Ishikawa (cell line): Measurements from ENCODE around the gene IRS2.

Experiments
- CEBPB ChIP-seq: IDR thresholded peaks from 2 replicates; pipeline ENCODE4 v1.6.1; 2012
- CREB1 ChIP-seq: IDR thresholded peaks from 2 replicates; pipeline ENCODE4 v1.6.1; 2012; ENCODE audit warnings: low read depth
- EGR1 ChIP-seq: IDR thresholded peaks from 2 replicates; pipeline ENCODE4 v1.6.1; 2012
- EP300 ChIP-seq: IDR thresholded peaks from 2 replicates; pipeline ENCODE4 v1.6.1; 2012; ENCODE audit warnings: borderline replicate concordance
- FOXM1 ChIP-seq: IDR thresholded peaks from 2 replicates; pipeline ENCODE4 v1.6.1; 2012; ENCODE audit warnings: low read depth, borderline replicate concordance
- NFIC ChIP-seq: IDR thresholded peaks from 2 replicates; pipeline ENCODE4 v1.6.1; 2012
- RAD21 ChIP-seq: IDR thresholded peaks from 2 replicates; pipeline ENCODE4 v1.6.1; 2012; ENCODE audit warnings: low read depth
- REST ChIP-seq: IDR thresholded peaks from 2 replicates; pipeline ENCODE4 v1.6.1; 2012; ENCODE audit warnings: low read depth, mild to moderate bottlenecking
- TAF1 ChIP-seq: IDR thresholded peaks from 2 replicates; pipeline ENCODE4 v1.6.1; 2012; ENCODE audit warnings: low read depth, mild to moderate bottlenecking
- TCF12 ChIP-seq: IDR thresholded peaks from 2 replicates; pipeline ENCODE4 v1.6.1; 2012; ENCODE audit warnings: low read depth
- TEAD4 ChIP-seq: IDR thresholded peaks from 2 replicates; pipeline ENCODE4 v1.6.1; 2012
- YY1 ChIP-seq: IDR thresholded peaks from 2 replicates; pipeline ENCODE4 v1.6.1; 2012; ENCODE audit warnings: low read depth
- ZBTB7A ChIP-seq: IDR thresholded peaks from 2 replicates; pipeline ENCODE4 v1.6.1; 2012; ENCODE audit warnings: low read depth
- TF ChIP-seq, protein P1 (sequence below): IDR thresholded peaks from 2 replicates; pipeline ENCODE4 v1.6.1; 2012
- TF ChIP-seq, protein P2 (sequence below): IDR thresholded peaks from 2 replicates; pipeline ENCODE4 v1.6.1; 2012

Gene IRS2

DNA sequence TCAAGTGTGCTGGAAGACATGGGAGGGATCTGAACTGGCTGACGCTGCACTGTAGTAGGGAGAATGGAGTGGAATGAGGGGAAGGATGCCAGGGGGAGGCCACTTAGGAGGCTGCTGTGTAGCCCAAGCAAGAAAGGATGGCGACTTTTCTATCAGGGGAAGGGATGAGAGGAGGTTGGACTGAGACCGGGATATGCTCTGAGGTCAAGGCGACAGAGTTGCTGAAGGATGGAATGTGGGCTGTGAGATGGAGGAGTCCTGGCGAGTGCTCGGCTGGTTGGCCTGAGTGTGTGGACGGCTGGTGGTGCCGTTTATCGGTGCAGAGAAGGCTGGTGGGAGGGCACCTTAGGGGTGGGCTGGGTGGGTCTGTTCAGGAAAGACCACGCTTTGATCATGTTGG lies 45.7 kb downstream of the IRS2 start:
- TF ChIP-seq FOXM1 (no peak), YY1 (no peak), REST (no peak), CREB1 (no peak), EGR1 (no peak), EP300 (no peak), ZBTB7A (no peak), CEBPB (no peak), NFIC (no peak), TAF1 (no peak), TCF12 (no peak), RAD21 (no peak), TEAD4 (no peak)
- TF ChIP-seq, protein P1, sequence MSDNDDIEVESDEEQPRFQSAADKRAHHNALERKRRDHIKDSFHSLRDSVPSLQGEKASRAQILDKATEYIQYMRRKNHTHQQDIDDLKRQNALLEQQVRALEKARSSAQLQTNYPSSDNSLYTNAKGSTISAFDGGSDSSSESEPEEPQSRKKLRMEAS = no peak
- TF ChIP-seq, protein P2, sequence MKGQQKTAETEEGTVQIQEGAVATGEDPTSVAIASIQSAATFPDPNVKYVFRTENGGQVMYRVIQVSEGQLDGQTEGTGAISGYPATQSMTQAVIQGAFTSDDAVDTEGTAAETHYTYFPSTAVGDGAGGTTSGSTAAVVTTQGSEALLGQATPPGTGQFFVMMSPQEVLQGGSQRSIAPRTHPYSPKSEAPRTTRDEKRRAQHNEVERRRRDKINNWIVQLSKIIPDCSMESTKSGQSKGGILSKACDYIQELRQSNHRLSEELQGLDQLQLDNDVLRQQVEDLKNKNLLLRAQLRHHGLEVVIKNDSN = no peak

DNA sequence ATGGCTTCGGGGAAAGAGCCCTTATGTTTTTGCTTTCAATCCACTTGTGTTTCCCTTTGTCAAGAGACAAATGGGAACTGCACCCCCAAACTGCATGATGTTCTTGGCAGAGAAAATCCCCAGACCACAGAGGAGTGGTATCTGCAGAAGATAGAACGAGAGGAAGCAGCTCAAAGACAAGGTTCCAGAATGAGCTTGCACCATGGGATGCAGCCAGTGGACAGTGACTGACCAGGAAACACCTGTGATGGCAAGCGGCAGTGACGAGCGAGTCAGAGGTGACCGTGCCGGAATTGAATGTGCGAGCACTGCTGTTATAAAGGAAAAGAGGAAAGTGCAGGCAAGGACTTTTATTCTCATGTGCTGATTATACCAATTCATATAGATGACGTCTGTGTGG lies 46.3 kb downstream of the IRS2 start:
- TF ChIP-seq CEBPB = no peak
- no peak for TF ChIP-seq FOXM1

DNA sequence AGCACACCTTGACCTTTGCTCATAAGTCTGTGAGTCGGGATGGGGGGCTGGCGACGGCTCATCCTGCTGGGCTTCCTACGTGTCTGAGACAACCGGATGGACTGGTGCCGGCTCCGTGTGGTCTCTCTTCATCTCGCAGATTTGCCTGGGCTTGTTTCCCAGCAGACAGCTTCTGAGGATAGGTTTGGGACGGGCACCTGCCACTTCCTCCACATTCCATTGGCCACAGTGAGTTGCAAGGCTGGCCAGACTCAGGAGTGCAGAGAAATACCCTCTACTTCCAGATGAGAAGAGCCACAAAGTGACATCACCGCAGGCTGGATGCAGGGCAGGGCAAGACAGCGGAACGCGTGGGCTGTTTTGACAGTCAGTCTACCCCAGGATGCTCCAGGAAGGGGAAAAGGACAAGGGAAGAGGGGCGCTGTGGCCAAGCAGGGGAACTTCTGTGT lies 48.1 kb downstream of the IRS2 start:
- TF ChIP-seq EP300 (no peak), TCF12 (no peak), EGR1 (no peak), REST (no peak), CREB1 (no peak), ZBTB7A (no peak), NFIC (no peak), RAD21 (no peak), CEBPB (no peak), TAF1 (no peak), TEAD4 (no peak), FOXM1 (no peak), YY1 (no peak)
- TF ChIP-seq, protein P2 = no peak
- TF ChIP-seq, protein P1 = no peak

GRCh38 chr13:109737606-109738005 lies 48.8 kb downstream of the IRS2 start:
- TF ChIP-seq EGR1 = no peak
- no peak for TF ChIP-seq ZBTB7A
- TF ChIP-seq TAF1 = no peak
- TF ChIP-seq TCF12 = no peak
- no peak for TF ChIP-seq REST
- TF ChIP-seq RAD21 = no peak
- no peak for TF ChIP-seq YY1
- no peak for TF ChIP-seq NFIC
- TF ChIP-seq CEBPB = no peak
- TF ChIP-seq CREB1 = no peak
- TF ChIP-seq EP300 = no peak
- TF ChIP-seq, protein P2 = no peak
- TF ChIP-seq, protein P1 = no peak
- TF ChIP-seq TEAD4 = no peak
- TF ChIP-seq FOXM1 = no peak
